Measurements from ENCODE around the gene SOX8.
"Not testable (repeated sequence)": the region's sequence is repeated elsewhere in the genome, so short reads cannot be mapped to it uniquely, and the experiment has no call there.

SOX8 gene

GRCh38 chr16:981695-982144, at the start of gene SOX8:
SOX8 (plus strand) TSS chr16:981770; CDS start chr16:981923, 153 bp downstream.
- no peak for DNase-seq

GRCh38 chr16:932831-933330, 48.7 kb upstream of the SOX8 start:
- no peak for DNase-seq

GRCh38 chr16:933581-933980, 48.0 kb upstream of the SOX8 start:
- DNase-seq: no peak

- DNase-seq: no peak
Observed at GRCh38 chr16:934178-934577, 47.4 kb upstream of the SOX8 start.

GRCh38 chr16:935684-936083, 45.9 kb upstream of the SOX8 start:
- DNase-seq: no peak

GRCh38 chr16:937311-937710, 44.3 kb upstream of the SOX8 start:
- no peak for DNase-seq

GRCh38 chr16:937723-938122, 43.8 kb upstream of the SOX8 start:
- DNase-seq: no peak

GRCh38 chr16:938136-938535, 43.4 kb upstream of the SOX8 start:
- DNase-seq: no peak

GRCh38 chr16:938752-939151, 42.8 kb upstream of the SOX8 start:
- no peak for DNase-seq

GRCh38 chr16:939311-939710, 42.3 kb upstream of the SOX8 start:
- no peak for DNase-seq

- no peak for DNase-seq
Observed at GRCh38 chr16:939941-940340, 41.6 kb upstream of the SOX8 start.

- no peak for DNase-seq
Observed at GRCh38 chr16:942436-943060, 39.0 kb upstream of the SOX8 start.

- no peak for DNase-seq
Observed at GRCh38 chr16:943971-944370, 37.6 kb upstream of the SOX8 start.

- DNase-seq: no peak
Observed at GRCh38 chr16:945271-946047, 36.1 kb upstream of the SOX8 start.

- DNase-seq: no peak
Observed at GRCh38 chr16:946048-946395, 35.5 kb upstream of the SOX8 start.

- peak; percentile 43 for DNase-seq
Observed at GRCh38 chr16:947255-947921, 34.2 kb upstream of the SOX8 start.

GRCh38 chr16:947922-948303, 33.7 kb upstream of the SOX8 start:
- DNase-seq: not testable (repeated sequence)

- DNase-seq: not testable (repeated sequence)
Observed at GRCh38 chr16:948767-949166, 32.8 kb upstream of the SOX8 start.

- DNase-seq: not testable (repeated sequence)
Observed at GRCh38 chr16:950733-951573, 30.6 kb upstream of the SOX8 start.

GRCh38 chr16:951660-952301, 29.8 kb upstream of the SOX8 start:
- DNase-seq: no peak

- no peak for DNase-seq
Observed at GRCh38 chr16:952321-952720, 29.2 kb upstream of the SOX8 start.

- not testable (repeated sequence) for DNase-seq
Observed at GRCh38 chr16:953818-954217, 27.8 kb upstream of the SOX8 start.
